Adipocyte (in vitro differentiated cells): ENCODE data around the gene F2RL3.
"Not testable (repeated sequence)": the region's sequence is repeated elsewhere in the genome, so short reads cannot be mapped to it uniquely, and the experiment has no call there.

Experiments used
- DNase-seq: peaks from one replicate; pipeline ENCODE4 v3.0.0-alpha.2; 2015; ENCODE audit warnings: low read depth
- H3K27me3 ChIP-seq: replicated peaks from 2 replicates; pipeline ENCODE4 v1.7.0; 2013; ENCODE audit warnings: mild to moderate bottlenecking, low read length, moderate library complexity; ENCODE audit not compliant: control insufficient read depth, insufficient read depth
- H3K36me3 ChIP-seq: 2 replicates; pipeline ENCODE4 v1.7.0; 2013; ENCODE audit warnings: low read length, mild to moderate bottlenecking, moderate library complexity; ENCODE audit not compliant: control insufficient read depth, insufficient read depth, severe bottlenecking
- H3K4me1 ChIP-seq: 2 replicates; pipeline ENCODE4 v1.7.0; 2013; ENCODE audit warnings: mild to moderate bottlenecking, low read length, moderate library complexity; ENCODE audit not compliant: control insufficient read depth, insufficient read depth
- H3K4me3 ChIP-seq: 2 replicates; pipeline ENCODE4 v1.7.0; 2013; ENCODE audit warnings: mild to moderate bottlenecking, low read length, moderate library complexity
- H3K9ac ChIP-seq: 2 replicates; pipeline ENCODE4 v1.7.0; 2013; ENCODE audit warnings: mild to moderate bottlenecking, low read length, moderate library complexity
- H3K9me3 ChIP-seq: 2 replicates; pipeline ENCODE4 v1.7.0; 2013; ENCODE audit warnings: mild to moderate bottlenecking, low read length, moderate library complexity; ENCODE audit not compliant: control insufficient read depth

The F2RL3 gene

GRCh38 chr19:16861011-16861410 is 27.8 kb upstream of the F2RL3 start:
- H3K9ac ChIP-seq, result no peak overlapping the region
- H3K4me3 ChIP-seq, result no peak overlapping the region
- no peak for DNase-seq
- peaks cover 55% of the 10 kb centered on the region for H3K36me3 ChIP-seq
- no peaks in the 10 kb centered on the region for H3K27me3 ChIP-seq
- H3K4me1 ChIP-seq, result no peaks in the 10 kb centered on the region
- no peaks in the 10 kb centered on the region for H3K9me3 ChIP-seq

GRCh38 chr19:16861834-16862233 is 27.0 kb upstream of the F2RL3 start:
- H3K9ac ChIP-seq, result no peak overlapping the region
- no peak overlapping the region for H3K4me3 ChIP-seq
- no peaks in the 10 kb centered on the region for H3K27me3 ChIP-seq
- DNase-seq, result no peak
- H3K36me3 ChIP-seq, result peaks cover 58% of the 10 kb centered on the region
- H3K9me3 ChIP-seq, result no peaks in the 10 kb centered on the region
- H3K4me1 ChIP-seq, result no peaks in the 10 kb centered on the region

- Histone ChIP-seq H3K4me1 (no peaks in the 10 kb centered on the region), H3K9ac (no peak overlapping the region), H3K9me3 (no peaks in the 10 kb centered on the region), H3K4me3 (no peak overlapping the region), H3K36me3 (peaks cover 63% of the 10 kb centered on the region), H3K27me3 (no peaks in the 10 kb centered on the region)
- no peak for DNase-seq
Measured at GRCh38 chr19:16862826-16863415, 25.9 kb upstream of the F2RL3 start.

- peaks cover 96% of the 10 kb centered on the region for H3K36me3 ChIP-seq
Measured at GRCh38 chr19:16867211-16867610, 21.6 kb upstream of the F2RL3 start.

GRCh38 chr19:16868423-16869130 is 20.2 kb upstream of the F2RL3 start:
- Histone ChIP-seq H3K9ac (no peak overlapping the region), H3K36me3 (peaks cover 93% of the 10 kb centered on the region), H3K9me3 (no peaks in the 10 kb centered on the region), H3K4me3 (no peak overlapping the region), H3K27me3 (no peaks in the 10 kb centered on the region), H3K4me1 (no peaks in the 10 kb centered on the region)
- DNase-seq, result no peak

More at GRCh38 chr19:16867211-16867610, 21.6 kb upstream of the F2RL3 start:
- DNase-seq, result no peak
- Histone ChIP-seq H3K27me3 (no peaks in the 10 kb centered on the region), H3K9me3 (no peaks in the 10 kb centered on the region), H3K4me3 (no peak overlapping the region), H3K9ac (no peak overlapping the region), H3K4me1 (no peaks in the 10 kb centered on the region)

- Histone ChIP-seq H3K4me3 (no peak overlapping the region), H3K4me1 (no peaks in the 10 kb centered on the region), H3K36me3 (peaks cover 87% of the 10 kb centered on the region), H3K9ac (no peak overlapping the region), H3K27me3 (no peaks in the 10 kb centered on the region), H3K9me3 (no peaks in the 10 kb centered on the region)
- DNase-seq, result no peak
Measured at GRCh38 chr19:16869331-16869972, 19.3 kb upstream of the F2RL3 start.

GRCh38 chr19:16871871-16872270 is 16.9 kb upstream of the F2RL3 start:
- Histone ChIP-seq H3K36me3 (peaks cover 75% of the 10 kb centered on the region), H3K9ac (no peak overlapping the region), H3K4me3 (no peak overlapping the region), H3K4me1 (no peaks in the 10 kb centered on the region), H3K9me3 (no peaks in the 10 kb centered on the region), H3K27me3 (no peaks in the 10 kb centered on the region)
- DNase-seq, result no peak

- Histone ChIP-seq H3K36me3 (peaks cover 75% of the 10 kb centered on the region), H3K9ac (no peak overlapping the region), H3K4me3 (no peak overlapping the region), H3K27me3 (no peaks in the 10 kb centered on the region), H3K9me3 (no peaks in the 10 kb centered on the region), H3K4me1 (no peaks in the 10 kb centered on the region)
- no peak for DNase-seq
Measured at GRCh38 chr19:16872728-16873127, 16.1 kb upstream of the F2RL3 start.

- Histone ChIP-seq H3K4me3 (no peak overlapping the region), H3K9me3 (no peaks in the 10 kb centered on the region), H3K27me3 (no peaks in the 10 kb centered on the region), H3K4me1 (no peaks in the 10 kb centered on the region), H3K9ac (no peak overlapping the region), H3K36me3 (peaks cover 75% of the 10 kb centered on the region)
- no peak for DNase-seq
Measured at GRCh38 chr19:16873594-16873993, 15.2 kb upstream of the F2RL3 start.

GRCh38 chr19:16874250-16874977 is 14.4 kb upstream of the F2RL3 start:
- Histone ChIP-seq H3K4me1 (no peaks in the 10 kb centered on the region), H3K9ac (no peak overlapping the region), H3K9me3 (no peaks in the 10 kb centered on the region), H3K36me3 (peaks cover 75% of the 10 kb centered on the region), H3K4me3 (no peak overlapping the region), H3K27me3 (no peaks in the 10 kb centered on the region)
- no peak for DNase-seq

GRCh38 chr19:16874978-16875299 is 13.9 kb upstream of the F2RL3 start:
- not testable (repeated sequence) for H3K9me3 ChIP-seq, H3K4me1 ChIP-seq, DNase-seq, H3K4me3 ChIP-seq, H3K27me3 ChIP-seq, H3K9ac ChIP-seq
- H3K36me3 ChIP-seq, result peaks cover 75% of the 10 kb centered on the region
